HCT116 (cell line): ENCODE measurements around the gene FXYD1. TPM values are rescaled to one million over a fixed set of nuclear protein-coding genes. Genes with fewer than 3 reads are reported as not detected.

Experiments
- ATAC-seq: fragments of 200-7000 bp; cut with Tn5 transposase; 2 replicates; pipeline ENCODE4 v1.9.1; 2020; ENCODE audit warnings: mild to moderate bottlenecking, moderate library complexity
- BruUV-seq: library from RNA; stranded (reverse); fragments of 400-500 nt; replicated peaks from 2 replicates; lab custom pipeline; 2021; lab: Mats Ljungman, UMichigan
- CTCF ChIA-PET: fragments of 300-600 bp; sonication (Branson Sonifier 250); formaldehyde crosslinking; loops from one replicate; lab custom pipeline; 2021; ENCODE audit warnings: antibody characterized with exemption; lab: Charles Lee
- POLR2A ChIA-PET: fragments of 300-600, 350-600 bp; sonication (Branson Sonifier 250); formaldehyde crosslinking; loops from one replicate; lab custom pipeline; 2021; ENCODE audit warnings: antibody characterized with exemption; lab: Charles Lee
- RAD21 ChIA-PET, 2 experiments: fragments of 300-600 bp; sonication (Branson Sonifier 250); formaldehyde crosslinking; loops; one replicate each; lab custom pipeline; 2023; ENCODE audit warnings: low total read pairs in 2 of 2; ENCODE audit not compliant: uncharacterized antibody in 2 of 2, unreplicated experiment in 2 of 2, low non-redundant PET in 1 of 2; lab: Charles Lee
- DNase-seq: peaks from one replicate; pipeline ENCODE4 v3.0.0-alpha.2; 2010; ENCODE audit warnings: low read depth, low spot score
- H2AFZ ChIP-seq: fragments of 200-600 bp; shearing (Covaris generic), sonication (generic); 2 replicates; pipeline ENCODE4 v1.6.1; 2017; ENCODE audit warnings: low read depth, mixed run types, mixed read lengths, antibody characterized with exemption, low read length; ENCODE audit not compliant: poor library complexity, severe bottlenecking
- H3K27ac ChIP-seq: 2 replicates; pipeline ENCODE4 v1.5.1; 2012; ENCODE audit warnings: low read depth, low read length
- H3K27me3 ChIP-seq: fragments of 200-600 bp; sonication (generic); 2 replicates; pipeline ENCODE4 v1.6.1; 2016; ENCODE audit warnings: mixed run types, low read length, mixed read lengths; ENCODE audit not compliant: insufficient read depth
- H3K36me3 ChIP-seq, 2 experiments: fragments of 200-500 bp in 1 of 2; fragments of 200-600 bp in 1 of 2; sonication (Bioruptor generic) in 1 of 2; sonication (generic) in 1 of 2; 2 replicates each; pipeline versions ENCODE4 v1.5.1 to v1.6.1; 2014 to 2016; ENCODE audit warnings: low read length in 2 of 2, inconsistent platforms in 1 of 2, mixed read lengths in 1 of 2, mixed run types in 1 of 2; ENCODE audit not compliant: insufficient read depth in 2 of 2, control insufficient read depth in 1 of 2
- H3K4me1 ChIP-seq, 2 experiments: fragments of 200-600 bp in 1 of 2; sonication (generic) in 1 of 2; 2 replicates each; pipeline versions ENCODE4 v1.5.1 to v1.6.1; 2012 to 2017; ENCODE audit warnings: low read length in 2 of 2, inconsistent platforms in 1 of 2, mild to moderate bottlenecking in 1 of 2, mixed read lengths in 1 of 2, mixed run types in 1 of 2, moderate library complexity in 1 of 2; ENCODE audit not compliant: insufficient read depth in 2 of 2, control insufficient read depth in 1 of 2
- H3K4me2 ChIP-seq: fragments of 200-600 bp; sonication (generic); 2 replicates; pipeline ENCODE4 v1.6.1; 2017; ENCODE audit warnings: mixed run types, low read length, mixed read lengths
- H3K4me3 ChIP-seq, 2 experiments: fragments of 200-600 bp in 1 of 2; sonication (generic) in 1 of 2; replicated peaks in 1 of 2; 2 replicates each; pipeline ENCODE4 v1.5.1; 2011 to 2016; ENCODE audit warnings: low read length in 2 of 2, control low read depth in 1 of 2, low read depth in 1 of 2, mild to moderate bottlenecking in 1 of 2, mixed read lengths in 1 of 2, mixed run types in 1 of 2
- H3K79me2 ChIP-seq: fragments of 200-600 bp; sonication (generic); 2 replicates; pipeline ENCODE4 v1.6.1; 2017; ENCODE audit warnings: mild to moderate bottlenecking, mixed run types, low read length, moderate library complexity, mixed read lengths; ENCODE audit not compliant: insufficient read depth
- H3K9ac ChIP-seq: fragments of 200-600 bp; sonication (generic); 2 replicates; pipeline ENCODE4 v1.6.1; 2016; ENCODE audit warnings: low read length, mixed read lengths
- H3K9me2 ChIP-seq: fragments of 200-600 bp; sonication (generic), shearing (Covaris generic); 2 replicates; pipeline ENCODE4 v1.6.1; 2017; ENCODE audit warnings: mixed run types, mild to moderate bottlenecking, moderate library complexity; ENCODE audit not compliant: insufficient read depth
- H3K9me3 ChIP-seq, 2 experiments: fragments of 200-500 bp in 1 of 2; fragments of 200-600 bp in 1 of 2; sonication (Bioruptor generic) in 1 of 2; sonication (generic) in 1 of 2; 2 replicates each; pipeline ENCODE4 v1.6.1; 2014 to 2017; ENCODE audit warnings: low read length in 2 of 2, mixed read lengths in 2 of 2, inconsistent platforms in 1 of 2, low read depth in 1 of 2, mild to moderate bottlenecking in 1 of 2, mixed run types in 1 of 2, moderate library complexity in 1 of 2; ENCODE audit not compliant: control insufficient read depth in 1 of 2, insufficient read depth in 1 of 2
- H4K20me1 ChIP-seq: fragments of 200-600 bp; sonication (generic), shearing (Covaris generic); 2 replicates; pipeline ENCODE4 v1.6.1; 2017; ENCODE audit warnings: mixed run types, mild to moderate bottlenecking, moderate library complexity; ENCODE audit not compliant: insufficient read depth
- CBX3 ChIP-seq: IDR thresholded peaks from 2 replicates; pipeline ENCODE4 v1.6.1; 2012; ENCODE audit warnings: low read depth
- EGR1 ChIP-seq: IDR thresholded peaks from 2 replicates; pipeline ENCODE4 v1.6.1; 2012; ENCODE audit warnings: low read depth
- EZH2 ChIP-seq: fragments of 200-600 bp; sonication (generic); IDR thresholded peaks from 2 replicates; pipeline ENCODE4 v1.6.1; 2017; ENCODE audit warnings: antibody characterized with exemption, mixed run types
- FOSL1 ChIP-seq: IDR thresholded peaks from 2 replicates; pipeline ENCODE4 v1.6.1; 2012; ENCODE audit warnings: low read depth
- JUND ChIP-seq: IDR thresholded peaks from 2 replicates; pipeline ENCODE4 v1.6.1; 2012
- POLR2AphosphoS5 ChIP-seq: IDR thresholded peaks from 2 replicates; pipeline ENCODE4 v1.6.1; 2011; ENCODE audit warnings: mild to moderate bottlenecking, low read depth, low read length, moderate library complexity
- SIN3A ChIP-seq: IDR thresholded peaks from 2 replicates; pipeline ENCODE4 v1.6.1; 2012; ENCODE audit warnings: low read depth
- TCF7L2 ChIP-seq: IDR thresholded peaks from 2 replicates; pipeline ENCODE4 v1.7.0; 2011; ENCODE audit warnings: borderline replicate concordance, inconsistent platforms; ENCODE audit not compliant: insufficient read depth, insufficient read length; ENCODE audit errors: extremely low read depth
- YY1 ChIP-seq: IDR thresholded peaks from 2 replicates; pipeline ENCODE4 v1.6.1; 2011; ENCODE audit warnings: low read length, low read depth, moderate library complexity, mild to moderate bottlenecking; ENCODE audit not compliant: insufficient replicate concordance; ENCODE audit errors: extremely low read depth
- ZNF274 ChIP-seq: fragments of 200-500 bp; sonication (Bioruptor generic); IDR thresholded peaks from 2 replicates; pipeline ENCODE4 v1.6.1; 2014; ENCODE audit warnings: mild to moderate bottlenecking, low read depth, low read length, inconsistent platforms
- intact Hi-C: fragments of 100-400 bp; cut with micrococcal nuclease; formaldehyde crosslinking; loops from 2 replicates; pipeline ENCODE4 v1.10.0; 2022
- total RNA-seq: library from RNA; stranded (reverse); gene quantifications from one replicate; pipeline ENCODE4 v1.2.1, GENCODE V29; 2021; ENCODE audit not compliant: unreplicated experiment
- TF ChIP-seq, protein P1 (sequence below): IDR thresholded peaks from 2 replicates; pipeline ENCODE4 v1.6.1; 2012
- TF ChIP-seq, protein P2 (sequence below): IDR thresholded peaks from 2 replicates; pipeline ENCODE4 v1.6.1; 2011; ENCODE audit warnings: mild to moderate bottlenecking, low read length, moderate library complexity; ENCODE audit not compliant: insufficient replicate concordance; ENCODE audit errors: extremely low read depth
- TF ChIP-seq, protein P3 (sequence below): IDR thresholded peaks from 2 replicates; pipeline ENCODE4 v1.6.1; 2012; ENCODE audit warnings: low read depth

The FXYD1 gene
- total RNA-seq, 1 experiment from 2014 or later: 7.8 TPM

DNA sequence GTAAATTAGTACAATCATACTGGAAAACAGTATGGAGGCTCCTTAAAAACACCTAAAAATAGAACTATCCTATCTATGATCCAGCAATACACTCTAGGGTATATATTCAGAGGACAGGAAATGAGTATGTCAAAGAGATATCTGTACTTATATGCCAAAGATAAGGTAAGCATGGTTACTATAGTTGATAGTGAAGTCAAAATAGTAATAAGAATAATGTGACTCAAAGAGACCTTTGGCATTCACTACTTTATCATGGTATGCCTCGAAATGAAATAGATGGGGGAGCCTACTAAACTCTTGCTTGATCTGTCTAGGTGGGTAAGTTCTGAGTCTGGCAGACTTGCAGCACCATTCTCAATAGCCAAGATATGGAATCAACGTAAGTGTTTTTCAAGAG, 46.3 kb downstream of the FXYD1 start:
- no peaks in the 10 kb centered on the region for H3K79me2 ChIP-seq
- BruUV-seq: no TSS peak
- RAD21 ChIA-PET: no interaction called here
- POLR2A ChIA-PET: no interaction called here
- H3K4me2 ChIP-seq: no peak overlapping the region
- H3K9me2 ChIP-seq: no peaks in the 10 kb centered on the region
- H3K27ac ChIP-seq: no peak overlapping the region
- H4K20me1 ChIP-seq: no peaks in the 10 kb centered on the region
- no peaks in the 10 kb centered on the region for H3K36me3 ChIP-seq
- no peak overlapping the region for H2AFZ ChIP-seq
- CTCF ChIA-PET: no interaction called here
- no peaks in the 10 kb centered on the region for H3K9me3 ChIP-seq
- H3K4me1 ChIP-seq: no peaks in the 10 kb centered on the region
- intact Hi-C loops: no loop called here
- no peak for ATAC-seq
- H3K9ac ChIP-seq: no peak overlapping the region
- TF ChIP-seq EZH2: no peak
- TF ChIP-seq TCF7L2: no peak
- TF ChIP-seq ZNF274: no peak
- no peak for TF ChIP-seq EGR1
- TF ChIP-seq FOSL1: no peak
- TF ChIP-seq, protein P1, sequence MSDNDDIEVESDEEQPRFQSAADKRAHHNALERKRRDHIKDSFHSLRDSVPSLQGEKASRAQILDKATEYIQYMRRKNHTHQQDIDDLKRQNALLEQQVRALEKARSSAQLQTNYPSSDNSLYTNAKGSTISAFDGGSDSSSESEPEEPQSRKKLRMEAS: no peak
- TF ChIP-seq, protein P2, sequence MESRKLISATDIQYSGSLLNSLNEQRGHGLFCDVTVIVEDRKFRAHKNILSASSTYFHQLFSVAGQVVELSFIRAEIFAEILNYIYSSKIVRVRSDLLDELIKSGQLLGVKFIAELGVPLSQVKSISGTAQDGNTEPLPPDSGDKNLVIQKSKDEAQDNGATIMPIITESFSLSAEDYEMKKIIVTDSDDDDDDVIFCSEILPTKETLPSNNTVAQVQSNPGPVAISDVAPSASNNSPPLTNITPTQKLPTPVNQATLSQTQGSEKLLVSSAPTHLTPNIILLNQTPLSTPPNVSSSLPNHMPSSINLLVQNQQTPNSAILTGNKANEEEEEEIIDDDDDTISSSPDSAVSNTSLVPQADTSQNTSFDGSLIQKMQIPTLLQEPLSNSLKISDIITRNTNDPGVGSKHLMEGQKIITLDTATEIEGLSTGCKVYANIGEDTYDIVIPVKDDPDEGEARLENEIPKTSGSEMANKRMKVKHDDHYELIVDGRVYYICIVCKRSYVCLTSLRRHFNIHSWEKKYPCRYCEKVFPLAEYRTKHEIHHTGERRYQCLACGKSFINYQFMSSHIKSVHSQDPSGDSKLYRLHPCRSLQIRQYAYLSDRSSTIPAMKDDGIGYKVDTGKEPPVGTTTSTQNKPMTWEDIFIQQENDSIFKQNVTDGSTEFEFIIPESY: no peak
- TF ChIP-seq POLR2AphosphoS5: no peak
- TF ChIP-seq, protein P3, sequence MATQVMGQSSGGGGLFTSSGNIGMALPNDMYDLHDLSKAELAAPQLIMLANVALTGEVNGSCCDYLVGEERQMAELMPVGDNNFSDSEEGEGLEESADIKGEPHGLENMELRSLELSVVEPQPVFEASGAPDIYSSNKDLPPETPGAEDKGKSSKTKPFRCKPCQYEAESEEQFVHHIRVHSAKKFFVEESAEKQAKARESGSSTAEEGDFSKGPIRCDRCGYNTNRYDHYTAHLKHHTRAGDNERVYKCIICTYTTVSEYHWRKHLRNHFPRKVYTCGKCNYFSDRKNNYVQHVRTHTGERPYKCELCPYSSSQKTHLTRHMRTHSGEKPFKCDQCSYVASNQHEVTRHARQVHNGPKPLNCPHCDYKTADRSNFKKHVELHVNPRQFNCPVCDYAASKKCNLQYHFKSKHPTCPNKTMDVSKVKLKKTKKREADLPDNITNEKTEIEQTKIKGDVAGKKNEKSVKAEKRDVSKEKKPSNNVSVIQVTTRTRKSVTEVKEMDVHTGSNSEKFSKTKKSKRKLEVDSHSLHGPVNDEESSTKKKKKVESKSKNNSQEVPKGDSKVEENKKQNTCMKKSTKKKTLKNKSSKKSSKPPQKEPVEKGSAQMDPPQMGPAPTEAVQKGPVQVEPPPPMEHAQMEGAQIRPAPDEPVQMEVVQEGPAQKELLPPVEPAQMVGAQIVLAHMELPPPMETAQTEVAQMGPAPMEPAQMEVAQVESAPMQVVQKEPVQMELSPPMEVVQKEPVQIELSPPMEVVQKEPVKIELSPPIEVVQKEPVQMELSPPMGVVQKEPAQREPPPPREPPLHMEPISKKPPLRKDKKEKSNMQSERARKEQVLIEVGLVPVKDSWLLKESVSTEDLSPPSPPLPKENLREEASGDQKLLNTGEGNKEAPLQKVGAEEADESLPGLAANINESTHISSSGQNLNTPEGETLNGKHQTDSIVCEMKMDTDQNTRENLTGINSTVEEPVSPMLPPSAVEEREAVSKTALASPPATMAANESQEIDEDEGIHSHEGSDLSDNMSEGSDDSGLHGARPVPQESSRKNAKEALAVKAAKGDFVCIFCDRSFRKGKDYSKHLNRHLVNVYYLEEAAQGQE: no peak
- TF ChIP-seq CBX3: no peak
- no peak for TF ChIP-seq YY1
- TF ChIP-seq JUND: no peak
- no peak for TF ChIP-seq SIN3A
- H3K27me3 ChIP-seq: no peaks in the 10 kb centered on the region
- DNase-seq: no peak
- H3K4me3 ChIP-seq: no peak overlapping the region

Other genes with a start within 250 kb of the FXYD1 start
- 4.1 TPM for gene ZNF30, start 211.9 kb upstream of the FXYD1 start, total RNA-seq
- gene ZNF792, start 174.6 kb upstream of the FXYD1 start, total RNA-seq: 3.6 TPM
- 75.4 TPM for gene GRAMD1A, start 138.5 kb upstream of the FXYD1 start, total RNA-seq
- 6.6 TPM for gene SCN1B, start 108.4 kb upstream of the FXYD1 start, total RNA-seq
- 0.32 TPM for gene HPN, start 97.1 kb upstream of the FXYD1 start, total RNA-seq
- gene FXYD3, start 23.0 kb upstream of the FXYD1 start, total RNA-seq: 17.4 TPM
- gene LGI4, start 3.8 kb upstream of the FXYD1 start, total RNA-seq: 0.32 TPM
- 0.71 TPM for gene FXYD7, start 4.4 kb downstream of the FXYD1 start, total RNA-seq
- gene FXYD5, start 15.9 kb downstream of the FXYD1 start, total RNA-seq: 123 TPM
- not detected for gene FAM187B, start 89.9 kb downstream of the FXYD1 start, total RNA-seq
- 211 TPM for gene LSR, start 110.2 kb downstream of the FXYD1 start, total RNA-seq
- gene USF2, start 130.1 kb downstream of the FXYD1 start, total RNA-seq: 98.4 TPM
- not detected for gene HAMP, start 143.7 kb downstream of the FXYD1 start, total RNA-seq
- 0.17 TPM for gene MAG, start 153.3 kb downstream of the FXYD1 start, total RNA-seq
- 7.0 TPM for gene CD22, start 190.4 kb downstream of the FXYD1 start, total RNA-seq
- not detected for gene FFAR1, start 209.1 kb downstream of the FXYD1 start, total RNA-seq
- not detected for gene FFAR3, start 219.6 kb downstream of the FXYD1 start, total RNA-seq
- not detected for gene GPR42, start 232.2 kb downstream of the FXYD1 start, total RNA-seq